ENCODE measurements around the gene BRME1. TPM values are rescaled to one million over a fixed set of nuclear protein-coding genes. Genes with fewer than 3 reads are reported as not detected.
"Not testable (repeated sequence)": the region's sequence is repeated elsewhere in the genome, so short reads cannot be mapped to it uniquely, and the experiment has no call there.

The BRME1 gene
- total RNA-seq, 1 donor from 2014 or later, result not detected

- intact Hi-C loops (cut with DNase I), result no loop called here
- no peaks in the 10 kb centered on the region for H3K36me3 ChIP-seq
- peaks cover 2 to 22% of the 10 kb centered on the region in 2 donors for H3K4me1 ChIP-seq
- H3K4me3 ChIP-seq, result no peak overlapping the region
- DNase-seq (ENCODE audit: low spot score in 2 of 2), result no peak
- no peaks in the 10 kb centered on the region for H3K27me3 ChIP-seq
- no peak overlapping the region for H3K27ac ChIP-seq
- TF ChIP-seq CTCF (IDR thresholded peaks at IDR 0.05), result no peak
- H3K9me3 ChIP-seq, result no peaks in the 10 kb centered on the region
These were observed 49.4 kb downstream of the BRME1 start for GRCh38 chr19:13856497-13856896.

GRCh38 chr19:13852171-13852707, 53.7 kb downstream of the BRME1 start:
- H3K4me3 ChIP-seq; H3K9me3 ChIP-seq; intact Hi-C loops (cut with DNase I); H3K27me3 ChIP-seq; H3K36me3 ChIP-seq; DNase-seq (ENCODE audit: low spot score in 2 of 2): not testable (repeated sequence)
- Histone ChIP-seq H3K27ac (peak overlapping the region; percentile 99 to 100), H3K4me1 (peaks cover 9 to 49% of the 10 kb centered on the region in 2 donors)

GRCh38 chr19:13851734-13852114, 54.2 kb downstream of the BRME1 start:
- DNase-seq (ENCODE audit: low spot score in 2 of 2); H3K36me3 ChIP-seq; H3K4me3 ChIP-seq; H3K9me3 ChIP-seq; H3K27me3 ChIP-seq: not testable (repeated sequence)
- intact Hi-C loops (cut with DNase I), result loop anchor here (1.0 kb wide), 2 partner anchors 11 kb away; no protein-coding TSS in a partner anchor
- Histone ChIP-seq H3K4me1 (peaks cover 9 to 51% of the 10 kb centered on the region in 2 donors), H3K27ac (peak overlapping the region; percentile 99 to 100)

- H3K27ac ChIP-seq, result peak overlapping the region; percentile 99 to 100
- intact Hi-C loops (cut with DNase I), result loop anchor here (1.0 kb wide), 2 partner anchors 11 kb away; no protein-coding TSS in a partner anchor
- H3K36me3 ChIP-seq, result no peaks in the 10 kb centered on the region
- peaks cover 15 to 57% of the 10 kb centered on the region in 2 donors for H3K4me1 ChIP-seq
- no peaks in the 10 kb centered on the region for H3K27me3 ChIP-seq
- H3K4me3 ChIP-seq, result peak overlapping the region; percentile 31 to 54
- no peaks in the 10 kb centered on the region for H3K9me3 ChIP-seq
- DNase-seq (ENCODE audit: low spot score in 2 of 2), result peak; percentile 77 to 97
- TF ChIP-seq CTCF (IDR thresholded peaks at IDR 0.05), result no peak
These were observed 54.8 kb downstream of the BRME1 start for GRCh38 chr19:13850910-13851733.

- Histone ChIP-seq H3K4me1 (peaks cover 16 to 62% of the 10 kb centered on the region in 2 donors), H3K4me3 (peak overlapping the region; percentile 31 to 54), H3K36me3 (no peaks in the 10 kb centered on the region), H3K27me3 (no peaks in the 10 kb centered on the region), H3K27ac (peak overlapping the region; percentile 99 to 100), H3K9me3 (no peaks in the 10 kb centered on the region)
- intact Hi-C loops (cut with DNase I), result loop anchor here (5.0 kb wide), 1 partner anchor 698 kb away; the partner anchor contains the start of genes IER2 and STX10
- no peak for TF ChIP-seq CTCF (IDR thresholded peaks at IDR 0.05)
- peak in 1 of 2 donors; percentile 90 for DNase-seq (ENCODE audit: low spot score in 2 of 2)
These were observed 55.7 kb downstream of the BRME1 start for GRCh38 chr19:13849991-13850909.

All from ascending aorta (tissue), 2 donors.